PFSK-1 (cell line): Measurements from ENCODE around the gene ELOVL6.

Source experiments
- POLR2AphosphoS5 ChIP-seq: IDR thresholded peaks from 2 replicates; pipeline ENCODE4 v1.6.1; 2012; ENCODE audit warnings: low read depth, mild to moderate bottlenecking, control low read depth, low read length, moderate library complexity
- REST ChIP-seq, 2 experiments: IDR thresholded peaks; 2 replicates each; pipeline versions ENCODE4 v1.6.1 to v1.8.0; 2011 to 2012; ENCODE audit warnings: low read depth in 2 of 2, low read length in 2 of 2, control low read depth in 1 of 2, inconsistent platforms in 1 of 2, mild to moderate bottlenecking in 1 of 2, moderate library complexity in 1 of 2; ENCODE audit not compliant: insufficient read depth in 1 of 2
- SIN3A ChIP-seq: IDR thresholded peaks from 2 replicates; pipeline ENCODE4 v1.6.1; 2012; ENCODE audit warnings: mild to moderate bottlenecking, low read length, moderate library complexity, borderline replicate concordance; ENCODE audit not compliant: insufficient read depth
- TAF1 ChIP-seq: IDR thresholded peaks from 2 replicates; pipeline ENCODE4 v1.6.1; 2012; ENCODE audit warnings: low read length, control low read depth, borderline replicate concordance; ENCODE audit not compliant: insufficient read depth

GRCh38 chr4:110165382-110166286 lies 32.8 kb downstream of the ELOVL6 start:
- no peak; the same call in 1 of the 2 replicates for TF ChIP-seq POLR2AphosphoS5
- TF ChIP-seq SIN3A: peak; percentile 46; the same call in 1 of the 2 replicates
- no peak for TF ChIP-seq REST (IDR thresholded peaks at IDR 0.05; ENCODE audit: insufficient read depth in 1 of 2, low read depth in 2 of 2, low read length in 2 of 2)
- TF ChIP-seq TAF1: no peak
